H1 (cell line): ENCODE measurements around the gene KRAS. TPM values are rescaled to one million over a fixed set of nuclear protein-coding genes. Genes with fewer than 3 reads are reported as not detected.

Source experiments
- CTCF ChIA-PET: fragments of 300-600 bp; sonication (Branson Sonifier 250); formaldehyde crosslinking; loops from one replicate; lab custom pipeline; 2021; ENCODE audit not compliant: partially characterized antibody; lab: Charles Lee
- POLR2A ChIA-PET: fragments of 300-600 bp; sonication (Branson Sonifier 250); formaldehyde crosslinking; loops from one replicate; lab custom pipeline; 2021; ENCODE audit warnings: inconsistent platforms; ENCODE audit not compliant: partially characterized antibody; lab: Charles Lee
- DNase-seq, 2 experiments: peaks; one replicate each; pipeline versions ENCODE4 v3.0.0 to v3.0.0-alpha.2; 2010 to 2022; ENCODE audit warnings: low spot score in 2 of 2, low read depth in 1 of 2, mixed read lengths in 1 of 2
- FAIRE-seq: peaks from 2 replicates; lab custom pipeline; 2011; peaks lifted over from hg19 to GRCh38; lab: Jason Lieb, UNC
- H2AFZ ChIP-seq: 2 replicates; pipeline ENCODE4 v1.8.1; 2012; ENCODE audit warnings: low read length, inconsistent platforms
- H2AK5ac ChIP-seq: 2 replicates; pipeline ENCODE4 v1.6.1; 2013; ENCODE audit warnings: low read depth, low read length
- H2BK120ac ChIP-seq: replicated peaks from 2 replicates; pipeline ENCODE3; 2013; ENCODE audit warnings: low read depth, low read length, inconsistent platforms
- H2BK12ac ChIP-seq: 2 replicates; pipeline ENCODE4 v1.6.1; 2013; ENCODE audit warnings: low read depth, low read length
- H2BK15ac ChIP-seq: 2 replicates; pipeline ENCODE4 v1.6.1; 2013; ENCODE audit warnings: low read length
- H2BK20ac ChIP-seq: 2 replicates; pipeline ENCODE4 v1.6.1; 2013; ENCODE audit warnings: low read length
- H2BK5ac ChIP-seq: 2 replicates; pipeline ENCODE4 v1.6.1; 2013; ENCODE audit warnings: low read depth, low read length
- H3K14ac ChIP-seq: 2 replicates; pipeline ENCODE4 v1.6.1; 2013; ENCODE audit warnings: inconsistent platforms; ENCODE audit not compliant: insufficient read length
- H3K18ac ChIP-seq: 2 replicates; pipeline ENCODE4 v1.6.1; 2013; ENCODE audit warnings: low read length; ENCODE audit errors: extremely low read depth
- H3K23ac ChIP-seq: 2 replicates; pipeline ENCODE4 v1.6.1; 2013; ENCODE audit warnings: inconsistent platforms; ENCODE audit not compliant: insufficient read length
- H3K23me2 ChIP-seq: 2 replicates; pipeline ENCODE4 v1.6.1; 2013; ENCODE audit warnings: low read depth, low read length
- H3K27ac ChIP-seq: 2 replicates; pipeline ENCODE4 v1.6.1; 2011; ENCODE audit warnings: low read depth, low read length, inconsistent platforms
- H3K27me3 ChIP-seq, 4 experiments: replicated peaks in 1 of 4; 1 replicate in 1 of 4; 2 replicates in 3 of 4; pipeline versions ENCODE4 v1.6.1 to v1.8.1; 2011 to 2013; ENCODE audit warnings: low read length in 3 of 4, mild to moderate bottlenecking in 3 of 4, inconsistent platforms in 2 of 4, mixed read lengths in 2 of 4, moderate library complexity in 1 of 4; ENCODE audit not compliant: control insufficient read depth in 3 of 4, insufficient read depth in 3 of 4; ENCODE audit errors: extremely low read depth in 1 of 4
- H3K36me3 ChIP-seq, 4 experiments: 2 replicates each; pipeline versions ENCODE4 v1.6.1 to v1.8.1; 2011 to 2013; ENCODE audit warnings: mild to moderate bottlenecking in 4 of 4, low read length in 3 of 4, moderate library complexity in 2 of 4, control low read depth in 1 of 4, inconsistent platforms in 1 of 4; ENCODE audit not compliant: insufficient read depth in 4 of 4, control insufficient read depth in 2 of 4
- H3K4ac ChIP-seq: replicated peaks from 2 replicates; pipeline ENCODE3; 2013; ENCODE audit warnings: low read length, low read depth, mixed read lengths, inconsistent platforms; ENCODE audit not compliant: insufficient read length
- H3K4me1 ChIP-seq, 4 experiments: replicated peaks in 1 of 4; 1 replicate in 1 of 4; 2 replicates in 3 of 4; pipeline versions ENCODE4 v1.6.1 to v1.8.1; 2011 to 2013; ENCODE audit warnings: low read length in 3 of 4, inconsistent platforms in 2 of 4, mixed read lengths in 1 of 4; ENCODE audit not compliant: insufficient read depth in 4 of 4, control insufficient read depth in 3 of 4
- H3K4me2 ChIP-seq, 2 experiments: 2 replicates each; pipeline versions ENCODE4 v1.6.1 to v1.8.1; 2011 to 2013; ENCODE audit warnings: low read depth in 2 of 2, low read length in 2 of 2, control low read depth in 1 of 2, inconsistent platforms in 1 of 2, mild to moderate bottlenecking in 1 of 2; ENCODE audit not compliant: insufficient read depth in 1 of 2
- H3K4me3 ChIP-seq, 4 experiments: fragments of 200-600, 300-600 bp in 1 of 4; sonication (generic), shearing (Covaris generic), sonication (Bioruptor Twin) in 1 of 4; 2 replicates each; pipeline versions ENCODE4 v1.5.1 to v1.8.1; 2011 to 2016; ENCODE audit warnings: low read length in 4 of 4, low read depth in 3 of 4, control low read depth in 2 of 4, inconsistent platforms in 2 of 4, mild to moderate bottlenecking in 2 of 4, mixed read lengths in 1 of 4, moderate library complexity in 1 of 4; ENCODE audit not compliant: insufficient read depth in 2 of 4; ENCODE audit errors: extremely low read depth in 1 of 4
- H3K56ac ChIP-seq: replicated peaks from 2 replicates; pipeline ENCODE3; 2013; ENCODE audit warnings: low read depth, mild to moderate bottlenecking, mixed read lengths, low read length, inconsistent platforms; ENCODE audit not compliant: insufficient read length
- H3K79me1 ChIP-seq: 2 replicates; pipeline ENCODE4 v1.6.1; 2013; ENCODE audit warnings: low read depth, low read length, control low read depth
- H3K79me2 ChIP-seq, 2 experiments: 2 replicates each; pipeline versions ENCODE4 v1.6.1 to v1.8.1; 2012 to 2013; ENCODE audit warnings: low read length in 2 of 2, mild to moderate bottlenecking in 2 of 2, inconsistent platforms in 1 of 2; ENCODE audit not compliant: insufficient read depth in 2 of 2, control insufficient read depth in 1 of 2
- H3K9ac ChIP-seq, 4 experiments: replicated peaks in 1 of 4; 1 replicate in 1 of 4; 2 replicates in 3 of 4; pipeline versions ENCODE4 v1.6.1 to v1.8.1; 2011 to 2013; ENCODE audit warnings: low read depth in 3 of 4, low read length in 3 of 4, control low read depth in 2 of 4, mild to moderate bottlenecking in 2 of 4, moderate library complexity in 2 of 4, inconsistent platforms in 1 of 4; ENCODE audit errors: extremely low read depth in 1 of 4
- H3K9me3 ChIP-seq, 2 experiments: 2 replicates each; pipeline versions ENCODE4 v1.6.1 to v1.8.1; 2012 to 2013; ENCODE audit warnings: mild to moderate bottlenecking in 2 of 2, moderate library complexity in 2 of 2, control low read depth in 1 of 2, inconsistent platforms in 1 of 2, low read depth in 1 of 2, low read length in 1 of 2, mixed read lengths in 1 of 2; ENCODE audit not compliant: insufficient read depth in 2 of 2
- H4K20me1 ChIP-seq, 2 experiments: replicated peaks in 1 of 2; 2 replicates each; pipeline versions ENCODE3 to v1.8.1; 2011 to 2013; ENCODE audit warnings: inconsistent platforms in 2 of 2, low read length in 2 of 2, mild to moderate bottlenecking in 1 of 2; ENCODE audit not compliant: insufficient read depth in 2 of 2, control insufficient read depth in 1 of 2
- H4K5ac ChIP-seq: 2 replicates; pipeline ENCODE4 v1.6.1; 2013; ENCODE audit warnings: low read length, low read depth, mixed read lengths, inconsistent platforms; ENCODE audit not compliant: insufficient read length
- H4K8ac ChIP-seq: 2 replicates; pipeline ENCODE4 v1.8.0; 2013; ENCODE audit warnings: mild to moderate bottlenecking, moderate library complexity, low read length, inconsistent platforms; ENCODE audit not compliant: insufficient read depth; ENCODE audit errors: extremely low read depth
- H4K91ac ChIP-seq: replicated peaks from 2 replicates; pipeline ENCODE3; 2013; ENCODE audit warnings: low read length, mixed read lengths, inconsistent platforms; ENCODE audit not compliant: insufficient read length
- ATF2 ChIP-seq: IDR thresholded peaks from 2 replicates; pipeline ENCODE4 v1.6.1; 2012; ENCODE audit warnings: low read length, inconsistent platforms
- CTBP2 ChIP-seq: IDR thresholded peaks from 2 replicates; pipeline ENCODE4 v1.7.0; 2011; ENCODE audit warnings: borderline replicate concordance, mild to moderate bottlenecking, moderate library complexity, mixed read lengths, low read length; ENCODE audit not compliant: insufficient read depth, insufficient read length
- CTCF ChIP-seq, 3 experiments: IDR thresholded peaks; 1 replicate in 2 of 3; 2 replicates in 1 of 3; pipeline versions ENCODE4 v1.5.1 to v1.6.1; 2011; ENCODE audit warnings: low read length in 3 of 3, mild to moderate bottlenecking in 3 of 3, inconsistent platforms in 2 of 3, low read depth in 1 of 3, moderate library complexity in 1 of 3; ENCODE audit not compliant: insufficient read depth in 1 of 3; ENCODE audit errors: control extremely low read depth in 1 of 3
- GTF2F1 ChIP-seq: IDR thresholded peaks from 2 replicates; pipeline ENCODE4 v1.6.1; 2012; ENCODE audit warnings: low read depth, low read length, improper control_type of control experiment, borderline replicate concordance
- RBBP5 ChIP-seq: IDR thresholded peaks from 2 replicates; pipeline ENCODE4 v1.7.1; 2012; ENCODE audit warnings: low read depth, mild to moderate bottlenecking, inconsistent platforms, low read length, moderate library complexity, borderline replicate concordance
- SIN3A ChIP-seq, 2 experiments: IDR thresholded peaks in 1 of 2; conservative IDR thresholded peaks in 1 of 2; 2 replicates each; pipeline ENCODE4 v1.6.1; 2011 to 2012; ENCODE audit warnings: low read length in 2 of 2, improper control_type of control experiment in 1 of 2, low read depth in 1 of 2, mild to moderate bottlenecking in 1 of 2
- SIRT6 ChIP-seq: IDR thresholded peaks from one replicate; pipeline ENCODE4 v1.7.1; 2012; ENCODE audit warnings: low read length, inconsistent platforms
- SUZ12 ChIP-seq: fragments of 200-600 bp; sonication (generic); IDR thresholded peaks from 2 replicates; pipeline ENCODE4 v1.6.1; 2012; ENCODE audit warnings: mild to moderate bottlenecking, inconsistent platforms, low read length, moderate library complexity, mixed read lengths
- WGBS, 2 experiments: shearing (Covaris generic) in 1 of 2; methylation state at CpG; one replicate each; pipeline versions ENCODE4 v1.1.6 to v1.1.7; 2013 to 2015; ENCODE audit warnings: low lambda C conversion rate in 2 of 2, mixed read lengths in 2 of 2, inconsistent platforms in 1 of 2, low coverage in 1 of 2, missing lambda C conversion rate in 1 of 2; ENCODE audit not compliant: insufficient replicate concordance in 2 of 2, insufficient coverage in 1 of 2, insufficient read length in 1 of 2; ENCODE audit errors: extremely low coverage in 1 of 2, missing lambda C conversion rate in 1 of 2; 5-methylcytosine and 5-hydroxymethylcytosine counted together
- polyA plus RNA-seq, 7 experiments: library from polyadenylated mRNA; depleted of rRNA in 3 of 7; stranded (reverse) in 5 of 7; unstranded in 2 of 7; fragments of >200 nt in 5 of 7; fragments of 200-250 nt in 2 of 7; gene quantifications; 1 replicate in 5 of 7; 2 replicates in 1 of 7; 4 replicates in 1 of 7; pipeline versions ENCODE4 v1.2.1 to v1.2.3, GENCODE V29; 2011 to 2013; ENCODE audit warnings: missing spikeins in 2 of 7, mixed read lengths in 2 of 7
- total RNA-seq: library from RNA; stranded (reverse); fragmentation: NEBNext Ultra II Directional; extraction: Animal tissue kit (Norgen Biotek cat#: 25700); gene quantifications from 2 replicates; pipeline ENCODE4 v1.2.1, GENCODE V29; 2021

KRAS gene
- total and polyA plus RNA-seq, 2 of the 8 experiments (the other 6 are each of a cell fraction or from before 2014, with no cell fraction given): 24.8 to 64.6 TPM

- no peak overlapping the region for H2AFZ ChIP-seq
- H3K27ac ChIP-seq: no peak overlapping the region
- H4K8ac ChIP-seq: no peak overlapping the region
- WGBS, 2 experiments: 93% methylated on average over 3 of the region's 3 CpGs; no CpG with 5 or more reads in 1 of the 2 experiments
- no peak overlapping the region for H4K5ac ChIP-seq
- H3K4ac ChIP-seq: no peak overlapping the region
- H3K4me3 ChIP-seq: no peak overlapping the region
- no peak overlapping the region for H3K23ac ChIP-seq
- H3K9ac ChIP-seq: no peak overlapping the region
- H2BK5ac ChIP-seq: no peak overlapping the region
- no peaks in the 10 kb centered on the region for H3K36me3 ChIP-seq
- DNase-seq (no peak), FAIRE-seq (no peak)
- no peaks in the 10 kb centered on the region for H3K79me1 ChIP-seq
- no peak overlapping the region for H3K4me2 ChIP-seq
- no peaks in the 10 kb centered on the region for H4K20me1 ChIP-seq
- H3K56ac ChIP-seq: no peak overlapping the region
- no peak overlapping the region for H2BK12ac ChIP-seq
- H3K9me3 ChIP-seq: no peaks in the 10 kb centered on the region
- H3K14ac ChIP-seq: no peak overlapping the region
- no peaks in the 10 kb centered on the region for H3K27me3 ChIP-seq
- H3K23me2 ChIP-seq: no peaks in the 10 kb centered on the region
- H3K79me2 ChIP-seq: no peaks in the 10 kb centered on the region
- no peak overlapping the region for H2BK120ac ChIP-seq
- H2BK20ac ChIP-seq: no peak overlapping the region
- H3K4me1 ChIP-seq: no peaks in the 10 kb centered on the region
- ChIA-PET CTCF (interaction anchor here (0.6 to 0.7 kb wide), 2 partner anchors 11 to 1711 kb away, joined by 3 read pairs; no protein-coding TSS in a partner anchor), POLR2A (no interaction called here)
- no peak overlapping the region for H4K91ac ChIP-seq
- no peak overlapping the region for H2BK15ac ChIP-seq
- H2AK5ac ChIP-seq: no peak overlapping the region
- no peak overlapping the region for H3K18ac ChIP-seq
- no peak for TF ChIP-seq SUZ12
- TF ChIP-seq SIRT6: no peak
- TF ChIP-seq ATF2: no peak
- no peak for TF ChIP-seq GTF2F1
- TF ChIP-seq RBBP5: no peak
- no peak for TF ChIP-seq CTBP2
- TF ChIP-seq SIN3A (conservative IDR thresholded peaks at IDR 0.05 in 1 of 2, IDR thresholded peaks at IDR 0.05 in 1 of 2; ENCODE audit: low read depth in 1 of 2, low read length in 2 of 2): no peak
- no peak for TF ChIP-seq CTCF (IDR thresholded peaks at IDR 0.05; ENCODE audit: control extremely low read depth in 1 of 3, insufficient read depth in 1 of 3, low read depth in 1 of 3, low read length in 3 of 3)
Observed at GRCh38 chr12:25186788-25187402, 63.8 kb downstream of the KRAS start.
